BJ (cell line): ENCODE data around the gene PEX16. TPM values are rescaled to one million over a fixed set of nuclear protein-coding genes. Genes with fewer than 3 reads are reported as not detected.

Source experiments
- CTCF ChIA-PET: fragments of 350-600 bp; formaldehyde crosslinking; extraction: SDS; loops from one replicate; lab custom pipeline; 2021; ENCODE audit warnings: antibody characterized with exemption, inconsistent platforms; lab: Yijun Ruan, JAX
- POLR2A ChIA-PET: fragments of 300-600 bp; sonication (Branson Sonifier 250); formaldehyde crosslinking; extraction: SDS; loops from one replicate; lab custom pipeline; 2021; ENCODE audit warnings: antibody characterized with exemption; lab: Charles Lee
- DNase-seq: peaks from one replicate; pipeline ENCODE4 v3.0.0-alpha.2; 2011; ENCODE audit warnings: low read depth
- H3K27me3 ChIP-seq: 2 replicates; pipeline ENCODE4 v1.6.0; 2011; ENCODE audit warnings: low read length; ENCODE audit not compliant: control insufficient read depth, insufficient read depth
- H3K36me3 ChIP-seq: 2 replicates; pipeline ENCODE4 v1.5.1; 2011; ENCODE audit warnings: low read length; ENCODE audit not compliant: control insufficient read depth, insufficient read depth
- H3K4me3 ChIP-seq: 2 replicates; pipeline ENCODE4 v1.5.1; 2011; ENCODE audit warnings: low read depth, mild to moderate bottlenecking, control low read depth, low read length
- polyA plus RNA-seq: library from polyadenylated mRNA; depleted of rRNA; stranded (reverse); fragments of >200 nt; gene quantifications from 2 replicates; pipeline ENCODE4 v1.2.3, GENCODE V29; 2011
- TF ChIP-seq, protein P1 (sequence below): IDR thresholded peaks from 2 replicates; pipeline ENCODE4 v1.5.1; 2011; ENCODE audit warnings: low read depth, mild to moderate bottlenecking, control low read depth, inconsistent platforms, low read length, moderate library complexity; ENCODE audit not compliant: insufficient read depth

The PEX16 gene
- polyA plus RNA-seq, 1 experiment: 37.4 TPM

DNA sequence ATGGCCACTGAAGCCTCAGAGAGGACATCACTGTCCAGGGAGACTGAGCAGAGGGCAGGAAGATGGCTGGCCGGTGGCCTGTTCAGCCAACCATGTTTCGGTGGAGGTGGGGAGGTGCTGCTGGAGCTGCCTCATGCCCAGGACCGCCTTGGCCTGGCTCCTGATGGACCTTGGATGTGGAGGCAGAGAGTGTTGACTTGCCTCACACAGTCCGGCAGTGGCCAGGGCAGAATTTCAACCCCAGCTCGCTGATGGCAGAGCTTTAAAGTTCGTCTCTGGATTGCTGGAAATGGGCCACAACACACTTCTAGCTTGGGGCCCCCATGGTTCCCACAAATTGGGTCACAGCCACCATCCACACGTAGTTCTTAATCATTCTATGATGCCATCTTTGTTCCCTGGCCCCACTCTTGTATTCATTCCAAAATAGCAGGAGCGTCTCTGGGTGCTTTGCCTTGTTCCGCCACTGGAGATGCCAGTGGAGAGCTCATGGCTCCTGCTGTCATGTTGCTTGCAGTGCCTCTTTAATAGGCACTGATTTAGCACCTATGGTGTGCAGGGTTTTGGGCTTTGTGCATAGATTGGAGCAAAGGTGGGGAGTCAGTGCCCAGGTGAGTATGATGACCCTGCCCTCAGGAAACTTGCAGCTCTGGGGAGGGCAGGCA, 26.7 kb downstream of the PEX16 start:
- no peaks in the 10 kb centered on the region for H3K36me3 ChIP-seq
- H3K27me3 ChIP-seq: peaks cover 3% of the 10 kb centered on the region
- TF ChIP-seq, protein P1, sequence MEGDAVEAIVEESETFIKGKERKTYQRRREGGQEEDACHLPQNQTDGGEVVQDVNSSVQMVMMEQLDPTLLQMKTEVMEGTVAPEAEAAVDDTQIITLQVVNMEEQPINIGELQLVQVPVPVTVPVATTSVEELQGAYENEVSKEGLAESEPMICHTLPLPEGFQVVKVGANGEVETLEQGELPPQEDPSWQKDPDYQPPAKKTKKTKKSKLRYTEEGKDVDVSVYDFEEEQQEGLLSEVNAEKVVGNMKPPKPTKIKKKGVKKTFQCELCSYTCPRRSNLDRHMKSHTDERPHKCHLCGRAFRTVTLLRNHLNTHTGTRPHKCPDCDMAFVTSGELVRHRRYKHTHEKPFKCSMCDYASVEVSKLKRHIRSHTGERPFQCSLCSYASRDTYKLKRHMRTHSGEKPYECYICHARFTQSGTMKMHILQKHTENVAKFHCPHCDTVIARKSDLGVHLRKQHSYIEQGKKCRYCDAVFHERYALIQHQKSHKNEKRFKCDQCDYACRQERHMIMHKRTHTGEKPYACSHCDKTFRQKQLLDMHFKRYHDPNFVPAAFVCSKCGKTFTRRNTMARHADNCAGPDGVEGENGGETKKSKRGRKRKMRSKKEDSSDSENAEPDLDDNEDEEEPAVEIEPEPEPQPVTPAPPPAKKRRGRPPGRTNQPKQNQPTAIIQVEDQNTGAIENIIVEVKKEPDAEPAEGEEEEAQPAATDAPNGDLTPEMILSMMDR: no peak
- no peak overlapping the region for H3K4me3 ChIP-seq
- no peak for DNase-seq
- ChIA-PET CTCF (interaction anchor here (1.4 kb wide), 1 partner anchor 18 kb away, joined by 3 read pairs; no protein-coding TSS in a partner anchor), POLR2A (no interaction called here)

DNA sequence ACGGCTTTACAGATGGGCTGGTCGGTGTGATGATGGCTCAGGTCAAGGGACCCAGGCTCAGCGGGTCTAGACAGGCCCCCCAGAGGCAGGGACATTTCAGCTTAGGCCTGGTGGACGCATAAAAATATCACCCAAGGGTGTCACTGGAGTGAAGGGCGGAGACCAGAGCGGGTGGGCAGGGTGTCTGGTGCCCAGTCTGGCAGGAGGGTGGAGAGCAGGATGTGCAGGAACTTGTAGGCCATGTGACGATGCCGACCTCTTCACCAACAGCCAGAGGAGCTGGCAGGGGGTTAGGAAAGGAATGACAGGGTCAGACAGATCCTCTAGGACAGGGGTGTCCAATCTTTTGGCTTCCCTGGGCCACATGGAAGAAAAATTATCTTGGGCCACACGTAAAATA, 27.7 kb downstream of the PEX16 start:
- CTCF ChIA-PET: interaction anchor here (3.9 kb wide), 1 partner anchor 17 kb away, joined by 11 read pairs; no protein-coding TSS in a partner anchor
- DNase-seq: no peak
- Histone ChIP-seq H3K27me3 (peaks cover 3% of the 10 kb centered on the region; the same call in 1 of the 2 replicates), H3K4me3 (no peak overlapping the region), H3K36me3 (no peaks in the 10 kb centered on the region)
- TF ChIP-seq, protein P1: no peak
- POLR2A ChIA-PET: no interaction called here

DNA sequence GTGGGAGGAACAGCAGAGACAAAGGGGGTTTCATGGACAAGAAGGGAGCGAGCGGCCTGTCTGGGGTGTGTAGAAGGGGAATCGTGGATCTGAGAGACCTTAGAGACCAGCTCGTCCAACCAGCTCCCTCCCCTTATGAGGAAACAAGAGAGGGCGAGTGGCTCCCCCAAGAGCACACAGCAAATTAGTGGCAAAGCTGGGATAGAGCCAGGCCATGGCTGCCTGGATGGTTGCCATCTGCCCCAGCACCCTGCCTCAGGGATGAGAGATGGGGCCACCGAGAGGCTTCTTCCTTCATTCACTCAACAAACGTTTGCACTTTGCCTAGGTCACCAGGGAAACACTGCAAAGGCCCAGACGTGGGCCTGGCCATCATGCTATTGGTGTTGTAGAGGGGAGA, 28.1 kb downstream of the PEX16 start:
- CTCF ChIA-PET: interaction anchor here (3.9 kb wide), 1 partner anchor 17 kb away, joined by 11 read pairs; no protein-coding TSS in a partner anchor
- TF ChIP-seq, protein P1: no peak
- Histone ChIP-seq H3K36me3 (no peaks in the 10 kb centered on the region), H3K4me3 (no peak overlapping the region), H3K27me3 (peaks cover 3% of the 10 kb centered on the region; the same call in 1 of the 2 replicates)
- POLR2A ChIA-PET: no interaction called here
- no peak for DNase-seq

DNA sequence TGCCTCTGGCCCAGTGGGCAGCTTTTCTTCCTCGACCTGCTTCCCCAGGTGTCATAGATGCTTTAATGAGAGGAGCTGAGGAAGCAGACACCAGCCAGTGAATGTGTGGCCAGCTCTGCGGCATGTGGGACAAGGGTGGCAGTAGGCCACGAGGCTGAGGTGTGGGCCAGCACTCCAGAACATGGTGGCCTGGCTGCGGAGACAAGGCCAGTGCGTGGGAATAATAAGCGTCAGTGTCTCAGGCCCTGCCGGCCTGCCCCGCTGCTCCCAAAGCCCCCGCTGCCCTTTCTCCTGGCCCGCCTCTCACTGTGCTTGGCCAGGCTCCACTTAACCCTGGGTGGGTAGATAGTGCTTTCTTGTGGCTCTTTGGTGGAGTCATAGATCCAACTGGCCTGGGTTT, 30.1 kb downstream of the PEX16 start:
- Histone ChIP-seq H3K36me3 (no peaks in the 10 kb centered on the region; the same call in 1 of the 2 replicates), H3K4me3 (no peak overlapping the region), H3K27me3 (peaks cover 3% of the 10 kb centered on the region; the same call in 1 of the 2 replicates)
- TF ChIP-seq, protein P1: no peak
- DNase-seq: no peak
- ChIA-PET CTCF (interaction anchor here (0.5 to 3.9 kb wide), 3 partner anchors 15 to 62 kb away, joined by 3 to 11 read pairs (median 4); no protein-coding TSS in a partner anchor), POLR2A (no interaction called here)

DNA sequence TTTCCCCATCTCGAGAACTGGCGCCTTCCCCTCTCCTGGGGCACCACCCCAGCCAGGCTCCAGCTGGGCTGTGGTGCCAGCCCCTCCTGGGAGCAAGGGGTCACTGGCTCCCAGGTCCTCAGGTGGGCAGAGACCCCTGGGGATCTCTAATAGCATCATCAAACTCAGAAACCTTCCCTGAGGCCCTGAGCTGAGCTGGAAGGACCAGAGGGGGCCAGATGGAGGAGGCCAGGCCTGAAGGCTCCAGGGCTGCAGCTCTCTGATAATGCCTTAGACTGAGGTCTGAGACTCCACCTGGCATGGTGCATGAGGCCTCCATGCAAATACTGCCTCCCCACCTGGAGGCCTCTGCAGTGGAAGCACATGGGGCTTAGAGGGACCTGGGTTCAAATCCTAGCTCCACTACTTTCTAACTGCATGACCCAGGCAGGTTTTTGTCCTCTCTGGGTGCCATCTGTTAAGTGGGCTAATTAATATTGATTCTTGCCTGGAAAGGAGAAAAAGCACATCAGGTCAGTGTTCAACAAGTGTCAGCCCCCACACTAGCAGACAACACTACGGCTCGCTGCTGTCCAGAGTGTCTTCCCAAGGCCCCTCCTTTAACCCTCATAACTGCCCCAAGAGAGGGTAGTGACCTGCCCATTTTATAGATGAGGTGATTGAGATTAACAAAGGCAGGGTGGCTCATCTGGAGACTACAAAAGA, 30.7 kb downstream of the PEX16 start:
- Histone ChIP-seq H3K36me3 (no peaks in the 10 kb centered on the region; the same call in none of the 2 replicates), H3K27me3 (peaks cover 3% of the 10 kb centered on the region; the same call in 1 of the 2 replicates), H3K4me3 (no peak overlapping the region)
- POLR2A ChIA-PET: no interaction called here
- no peak for DNase-seq
- CTCF ChIA-PET: interaction anchor here (1.1 to 3.9 kb wide), 2 partner anchors 14 to 63 kb away, joined by 3 to 11 read pairs; no protein-coding TSS in a partner anchor
- TF ChIP-seq, protein P1: no peak
